K562 (cell line): ENCODE data around the gene PCDH12. TPM values are rescaled to one million over a fixed set of nuclear protein-coding genes. Genes with fewer than 3 reads are reported as not detected.

Experiments
- COPS2 ChIP-seq: fragments of 450-650 bp; conservative IDR thresholded peaks from 2 replicates; pipeline ENCODE4 v1.6.1; 2016; ENCODE audit warnings: mild to moderate bottlenecking, moderate library complexity
- HSF4 ChIP-seq: fragments of 250-450 bp; sonication (Bioruptor Pico); IDR thresholded peaks from 2 replicates; pipeline ENCODE4 v2.1.2; 2022; ENCODE audit warnings: mild to moderate bottlenecking, moderate library complexity, borderline replicate concordance
- POLR2G ChIP-seq: fragments of 200-400 bp; formaldehyde crosslinking; IDR thresholded peaks from 2 replicates; pipeline ENCODE4 v1.6.1; 2017; ENCODE audit warnings: low read depth, mild to moderate bottlenecking, antibody characterized with exemption, low read length, moderate library complexity
- RBFOX2 ChIP-seq: fragments of 200-400 bp; formaldehyde crosslinking; IDR thresholded peaks from 2 replicates; pipeline ENCODE4 v1.6.1; 2017; ENCODE audit warnings: low read depth, mild to moderate bottlenecking, low read length, moderate library complexity
- TAF1 ChIP-seq: IDR thresholded peaks from 2 replicates; pipeline ENCODE4 v1.6.1; 2011; ENCODE audit warnings: mild to moderate bottlenecking, low read length, moderate library complexity; ENCODE audit not compliant: insufficient read depth, control insufficient read depth, severe bottlenecking; ENCODE audit errors: extremely low read depth
- TCFL5 ChIP-seq: fragments of 250-450 bp; sonication (Bioruptor Pico); conservative IDR thresholded peaks from 2 replicates; pipeline ENCODE4 v1.6.1; 2021; ENCODE audit warnings: mild to moderate bottlenecking, moderate library complexity, matching md5 sums
- ZNF24 ChIP-seq: fragments of 450-650 bp; IDR thresholded peaks from 2 replicates; pipeline ENCODE4 v1.6.1; 2016
- ZNF324 ChIP-seq: fragments of 250-450 bp; sonication (Bioruptor Pico); IDR thresholded peaks from 2 replicates; pipeline ENCODE4 v1.4.0; 2020; ENCODE audit warnings: mild to moderate bottlenecking
- polyA plus RNA-seq, 8 experiments: library from polyadenylated mRNA; depleted of rRNA in 4 of 8; stranded (reverse) in 5 of 8; unstranded in 3 of 8; fragments of >200 nt; fragmentation: Nextera tagmentation in 2 of 8; fragmentation: Illumina TruSeq in 1 of 8; extraction: Ambion mirVana in 2 of 8; extraction: Trizol in 1 of 8; gene quantifications; 2 replicates each; pipeline versions ENCODE4 v1.2.1 to v1.2.3, GENCODE V29; 2011 to 2014; ENCODE audit warnings: inconsistent platforms in 1 of 8, missing spikeins in 1 of 8
- total RNA-seq, 7 experiments: library from RNA; depleted of rRNA in 6 of 7; stranded (reverse); fragments of >200 nt in 6 of 7; fragmentation: Illumina TruSeq in 2 of 7; extraction: Trizol in 2 of 7; gene quantifications; 2 replicates each; pipeline versions ENCODE4 v1.2.1 to v1.2.3, GENCODE V29; 2011 to 2021; ENCODE audit warnings: low replicate concordance in 1 of 7
- TF ChIP-seq, protein P1 (sequence below): fragments of 250-450 bp; sonication (Bioruptor Pico); IDR thresholded peaks from 2 replicates; pipeline ENCODE4 v1.6.1; 2021; ENCODE audit warnings: mild to moderate bottlenecking
- TF ChIP-seq, protein P2 (sequence below): fragments of 450-650 bp; conservative IDR thresholded peaks from 2 replicates; pipeline ENCODE4 v1.6.1; 2016; ENCODE audit warnings: missing genetic modification characterization, low read depth, mild to moderate bottlenecking, control low read depth, missing compliant biosample characterization
- TF ChIP-seq, protein P3 (sequence below): sonication (generic); formaldehyde crosslinking; IDR thresholded peaks from 2 replicates; pipeline ENCODE4 v1.8.0; 2022; ENCODE audit warnings: missing genetic modification reagents, mild to moderate bottlenecking, borderline replicate concordance
- TF ChIP-seq, protein P4 (sequence below): sonication (generic); formaldehyde crosslinking; IDR thresholded peaks from 2 replicates; pipeline ENCODE4 v1.8.0; 2023; ENCODE audit warnings: mild to moderate bottlenecking, missing genetic modification reagents
- TF ChIP-seq, protein P5 (sequence below): fragments of 450-650 bp; IDR thresholded peaks from 2 replicates; pipeline ENCODE4 v1.6.1; 2016; ENCODE audit warnings: mild to moderate bottlenecking
- TF ChIP-seq, protein P6 (sequence below): sonication (generic); formaldehyde crosslinking; IDR thresholded peaks from 2 replicates; pipeline ENCODE4 v1.8.1; 2023; ENCODE audit warnings: mild to moderate bottlenecking, missing genetic modification reagents, moderate library complexity

Gene PCDH12
- total and polyA plus RNA-seq, 9 of the 15 experiments (the other 6 are each of a cell fraction or from before 2014, with no cell fraction given) = 0.01 to 0.04 (median 0.01) TPM; not detected in 4

DNA sequence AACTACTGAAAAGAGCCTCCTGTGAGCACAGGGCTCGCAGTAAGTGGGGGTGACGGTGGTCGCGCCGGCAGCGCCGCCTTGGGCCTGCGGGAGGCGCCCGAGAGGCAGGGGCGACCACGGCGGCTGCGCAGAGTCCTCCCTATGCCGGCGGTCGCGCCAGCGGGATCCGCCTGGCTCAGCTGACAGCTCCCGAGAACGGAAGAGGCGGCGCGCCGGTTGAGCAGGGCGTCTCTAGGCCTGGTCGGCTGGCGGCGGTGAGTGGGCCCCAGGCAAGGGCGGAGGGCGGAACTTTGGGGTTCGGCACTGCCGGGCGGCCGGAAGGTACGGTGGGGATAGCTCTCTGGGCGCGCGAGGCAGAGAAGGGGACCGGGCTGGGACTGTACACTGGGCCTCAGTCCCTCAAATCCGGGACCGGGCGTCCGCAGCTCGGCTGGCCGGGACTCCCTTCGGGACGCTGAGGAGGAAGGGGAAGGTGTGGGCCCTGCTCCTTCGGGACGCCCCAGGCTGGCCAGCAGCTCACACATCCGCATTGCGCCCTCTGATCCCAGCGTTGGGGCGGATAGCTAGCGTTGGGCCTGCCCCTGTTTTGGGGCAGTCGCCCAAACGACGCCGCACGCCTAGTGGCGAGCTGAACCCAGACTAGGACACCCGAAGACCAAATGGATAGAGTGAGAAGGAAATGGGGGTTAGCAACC is 11.1 kb upstream of the PCDH12 start, which contains the start of gene RNF14 (continued):
- TF ChIP-seq TCFL5 (CRISPR knock-in tag) (no peak), ZNF24 (0 out of 2 replicates have a peak, but pooled peaks have one; percentile 26), HSF4 (CRISPR knock-in tag) (no peak), COPS2 (no peak), ZNF324 (no peak), RBFOX2 (peak; percentile 98), TAF1 (peak; percentile 94), POLR2G (peak; percentile 98)
- TF ChIP-seq, protein P1, sequence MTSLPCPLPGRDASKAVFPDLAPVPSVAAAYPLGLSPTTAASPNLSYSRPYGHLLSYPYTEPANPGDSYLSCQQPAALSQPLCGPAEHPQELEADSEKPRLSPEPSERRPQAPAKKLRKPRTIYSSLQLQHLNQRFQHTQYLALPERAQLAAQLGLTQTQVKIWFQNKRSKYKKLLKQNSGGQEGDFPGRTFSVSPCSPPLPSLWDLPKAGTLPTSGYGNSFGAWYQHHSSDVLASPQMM (CRISPR knock-in tag) = no peak
- TF ChIP-seq, protein P2, sequence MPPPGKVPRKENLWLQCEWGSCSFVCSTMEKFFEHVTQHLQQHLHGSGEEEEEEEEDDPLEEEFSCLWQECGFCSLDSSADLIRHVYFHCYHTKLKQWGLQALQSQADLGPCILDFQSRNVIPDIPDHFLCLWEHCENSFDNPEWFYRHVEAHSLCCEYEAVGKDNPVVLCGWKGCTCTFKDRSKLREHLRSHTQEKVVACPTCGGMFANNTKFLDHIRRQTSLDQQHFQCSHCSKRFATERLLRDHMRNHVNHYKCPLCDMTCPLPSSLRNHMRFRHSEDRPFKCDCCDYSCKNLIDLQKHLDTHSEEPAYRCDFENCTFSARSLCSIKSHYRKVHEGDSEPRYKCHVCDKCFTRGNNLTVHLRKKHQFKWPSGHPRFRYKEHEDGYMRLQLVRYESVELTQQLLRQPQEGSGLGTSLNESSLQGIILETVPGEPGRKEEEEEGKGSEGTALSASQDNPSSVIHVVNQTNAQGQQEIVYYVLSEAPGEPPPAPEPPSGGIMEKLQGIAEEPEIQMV (tag) = no peak
- TF ChIP-seq, protein P3, sequence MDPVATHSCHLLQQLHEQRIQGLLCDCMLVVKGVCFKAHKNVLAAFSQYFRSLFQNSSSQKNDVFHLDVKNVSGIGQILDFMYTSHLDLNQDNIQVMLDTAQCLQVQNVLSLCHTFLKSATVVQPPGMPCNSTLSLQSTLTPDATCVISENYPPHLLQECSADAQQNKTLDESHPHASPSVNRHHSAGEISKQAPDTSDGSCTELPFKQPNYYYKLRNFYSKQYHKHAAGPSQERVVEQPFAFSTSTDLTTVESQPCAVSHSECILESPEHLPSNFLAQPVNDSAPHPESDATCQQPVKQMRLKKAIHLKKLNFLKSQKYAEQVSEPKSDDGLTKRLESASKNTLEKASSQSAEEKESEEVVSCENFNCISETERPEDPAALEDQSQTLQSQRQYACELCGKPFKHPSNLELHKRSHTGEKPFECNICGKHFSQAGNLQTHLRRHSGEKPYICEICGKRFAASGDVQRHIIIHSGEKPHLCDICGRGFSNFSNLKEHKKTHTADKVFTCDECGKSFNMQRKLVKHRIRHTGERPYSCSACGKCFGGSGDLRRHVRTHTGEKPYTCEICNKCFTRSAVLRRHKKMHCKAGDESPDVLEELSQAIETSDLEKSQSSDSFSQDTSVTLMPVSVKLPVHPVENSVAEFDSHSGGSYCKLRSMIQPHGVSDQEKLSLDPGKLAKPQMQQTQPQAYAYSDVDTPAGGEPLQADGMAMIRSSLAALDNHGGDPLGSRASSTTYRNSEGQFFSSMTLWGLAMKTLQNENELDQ = peak; percentile 46; the same call in 1 of the 2 replicates
- TF ChIP-seq, protein P4, sequence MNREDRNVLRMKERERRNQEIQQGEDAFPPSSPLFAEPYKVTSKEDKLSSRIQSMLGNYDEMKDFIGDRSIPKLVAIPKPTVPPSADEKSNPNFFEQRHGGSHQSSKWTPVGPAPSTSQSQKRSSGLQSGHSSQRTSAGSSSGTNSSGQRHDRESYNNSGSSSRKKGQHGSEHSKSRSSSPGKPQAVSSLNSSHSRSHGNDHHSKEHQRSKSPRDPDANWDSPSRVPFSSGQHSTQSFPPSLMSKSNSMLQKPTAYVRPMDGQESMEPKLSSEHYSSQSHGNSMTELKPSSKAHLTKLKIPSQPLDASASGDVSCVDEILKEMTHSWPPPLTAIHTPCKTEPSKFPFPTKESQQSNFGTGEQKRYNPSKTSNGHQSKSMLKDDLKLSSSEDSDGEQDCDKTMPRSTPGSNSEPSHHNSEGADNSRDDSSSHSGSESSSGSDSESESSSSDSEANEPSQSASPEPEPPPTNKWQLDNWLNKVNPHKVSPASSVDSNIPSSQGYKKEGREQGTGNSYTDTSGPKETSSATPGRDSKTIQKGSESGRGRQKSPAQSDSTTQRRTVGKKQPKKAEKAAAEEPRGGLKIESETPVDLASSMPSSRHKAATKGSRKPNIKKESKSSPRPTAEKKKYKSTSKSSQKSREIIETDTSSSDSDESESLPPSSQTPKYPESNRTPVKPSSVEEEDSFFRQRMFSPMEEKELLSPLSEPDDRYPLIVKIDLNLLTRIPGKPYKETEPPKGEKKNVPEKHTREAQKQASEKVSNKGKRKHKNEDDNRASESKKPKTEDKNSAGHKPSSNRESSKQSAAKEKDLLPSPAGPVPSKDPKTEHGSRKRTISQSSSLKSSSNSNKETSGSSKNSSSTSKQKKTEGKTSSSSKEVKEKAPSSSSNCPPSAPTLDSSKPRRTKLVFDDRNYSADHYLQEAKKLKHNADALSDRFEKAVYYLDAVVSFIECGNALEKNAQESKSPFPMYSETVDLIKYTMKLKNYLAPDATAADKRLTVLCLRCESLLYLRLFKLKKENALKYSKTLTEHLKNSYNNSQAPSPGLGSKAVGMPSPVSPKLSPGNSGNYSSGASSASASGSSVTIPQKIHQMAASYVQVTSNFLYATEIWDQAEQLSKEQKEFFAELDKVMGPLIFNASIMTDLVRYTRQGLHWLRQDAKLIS (CRISPR knock-in tag) = peak; percentile 86; the same call in 1 of the 2 replicates
- TF ChIP-seq, protein P5, sequence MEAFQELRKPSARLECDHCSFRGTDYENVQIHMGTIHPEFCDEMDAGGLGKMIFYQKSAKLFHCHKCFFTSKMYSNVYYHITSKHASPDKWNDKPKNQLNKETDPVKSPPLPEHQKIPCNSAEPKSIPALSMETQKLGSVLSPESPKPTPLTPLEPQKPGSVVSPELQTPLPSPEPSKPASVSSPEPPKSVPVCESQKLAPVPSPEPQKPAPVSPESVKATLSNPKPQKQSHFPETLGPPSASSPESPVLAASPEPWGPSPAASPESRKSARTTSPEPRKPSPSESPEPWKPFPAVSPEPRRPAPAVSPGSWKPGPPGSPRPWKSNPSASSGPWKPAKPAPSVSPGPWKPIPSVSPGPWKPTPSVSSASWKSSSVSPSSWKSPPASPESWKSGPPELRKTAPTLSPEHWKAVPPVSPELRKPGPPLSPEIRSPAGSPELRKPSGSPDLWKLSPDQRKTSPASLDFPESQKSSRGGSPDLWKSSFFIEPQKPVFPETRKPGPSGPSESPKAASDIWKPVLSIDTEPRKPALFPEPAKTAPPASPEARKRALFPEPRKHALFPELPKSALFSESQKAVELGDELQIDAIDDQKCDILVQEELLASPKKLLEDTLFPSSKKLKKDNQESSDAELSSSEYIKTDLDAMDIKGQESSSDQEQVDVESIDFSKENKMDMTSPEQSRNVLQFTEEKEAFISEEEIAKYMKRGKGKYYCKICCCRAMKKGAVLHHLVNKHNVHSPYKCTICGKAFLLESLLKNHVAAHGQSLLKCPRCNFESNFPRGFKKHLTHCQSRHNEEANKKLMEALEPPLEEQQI = no peak
- TF ChIP-seq, protein P6, sequence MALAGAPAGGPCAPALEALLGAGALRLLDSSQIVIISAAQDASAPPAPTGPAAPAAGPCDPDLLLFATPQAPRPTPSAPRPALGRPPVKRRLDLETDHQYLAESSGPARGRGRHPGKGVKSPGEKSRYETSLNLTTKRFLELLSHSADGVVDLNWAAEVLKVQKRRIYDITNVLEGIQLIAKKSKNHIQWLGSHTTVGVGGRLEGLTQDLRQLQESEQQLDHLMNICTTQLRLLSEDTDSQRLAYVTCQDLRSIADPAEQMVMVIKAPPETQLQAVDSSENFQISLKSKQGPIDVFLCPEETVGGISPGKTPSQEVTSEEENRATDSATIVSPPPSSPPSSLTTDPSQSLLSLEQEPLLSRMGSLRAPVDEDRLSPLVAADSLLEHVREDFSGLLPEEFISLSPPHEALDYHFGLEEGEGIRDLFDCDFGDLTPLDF (CRISPR knock-in tag) = peak; percentile 87; the same call in 1 of the 2 replicates
